Activated T-cell treated with anti-CD3 and anti-CD28 coated beads, Interleukin-2, amount 50 U/mL, for 4 hours (primary cell): ENCODE measurements around the gene DCAF15. TPM values are rescaled to one million over a fixed set of nuclear protein-coding genes. Genes with fewer than 3 reads are reported as not detected.
"Not testable (repeated sequence)": the region's sequence is repeated elsewhere in the genome, so short reads cannot be mapped to it uniquely, and the experiment has no call there.

Experiments used
- ATAC-seq, 2 donors: fragments of 200-7000 bp; cut with Tn5 transposase; one replicate each; pipeline ENCODE4 v1.10.0; 2021
- DNase-seq: peaks from one replicate; pipeline ENCODE4 v3.0.0-alpha.2; 2020
- H3K27me3 Mint-ChIP-seq: one replicate; pipeline ENCODE4 v1.8.0; 2021; ENCODE audit warnings: low read depth, mixed read lengths
- H3K36me3 Mint-ChIP-seq: one replicate; pipeline ENCODE4 v1.8.0; 2022; ENCODE audit warnings: mixed read lengths; ENCODE audit not compliant: insufficient read depth
- H3K4me1 Mint-ChIP-seq: one replicate; pipeline ENCODE4 v1.8.0; 2021; ENCODE audit warnings: low read depth, mixed read lengths
- H3K4me3 Mint-ChIP-seq: one replicate; pipeline ENCODE4 v1.8.0; 2021; ENCODE audit warnings: mild to moderate bottlenecking, moderate library complexity, mixed read lengths
- H3K9me3 Mint-ChIP-seq: one replicate; pipeline ENCODE4 v1.8.0; 2021; ENCODE audit warnings: mixed read lengths
- total RNA-seq, 3 donors: library from RNA; stranded (reverse); gene quantifications; one replicate each; pipeline ENCODE4 v1.2.1, GENCODE V29; 2021

The DCAF15 gene
- total RNA-seq, 3 donors from 2014 or later, result 65.2 to 75.4 (median 66.2) TPM

- H3K9me3 Mint-ChIP-seq, result no peaks in the 10 kb centered on the region
- no peak overlapping the region for H3K4me3 Mint-ChIP-seq
- DNase-seq (no peak), ATAC-seq (peak; percentile 88 to 89)
- H3K36me3 Mint-ChIP-seq, result peaks cover 30% of the 10 kb centered on the region
- H3K27me3 Mint-ChIP-seq, result no peaks in the 10 kb centered on the region
- no peaks in the 10 kb centered on the region for H3K4me1 Mint-ChIP-seq
Measured at GRCh38 chr19:13920940-13921747, 31.2 kb upstream of the DCAF15 start.

GRCh38 chr19:13922118-13922517 is 30.2 kb upstream of the DCAF15 start:
- not testable (repeated sequence) for H3K4me1 Mint-ChIP-seq, H3K27me3 Mint-ChIP-seq, H3K9me3 Mint-ChIP-seq, H3K4me3 Mint-ChIP-seq, DNase-seq, ATAC-seq
- peaks cover 30% of the 10 kb centered on the region for H3K36me3 Mint-ChIP-seq

GRCh38 chr19:13923194-13923987 is 28.9 kb upstream of the DCAF15 start:
- Mint-ChIP-seq H3K4me3 (no peak overlapping the region), H3K4me1 (peaks cover 7% of the 10 kb centered on the region), H3K9me3 (no peaks in the 10 kb centered on the region), H3K36me3 (peaks cover 29% of the 10 kb centered on the region), H3K27me3 (no peaks in the 10 kb centered on the region)
- ATAC-seq (no peak), DNase-seq (no peak)

- DNase-seq, result no peak
- Mint-ChIP-seq H3K27me3 (no peaks in the 10 kb centered on the region), H3K9me3 (no peaks in the 10 kb centered on the region), H3K36me3 (peaks cover 24% of the 10 kb centered on the region), H3K4me1 (peaks cover 7% of the 10 kb centered on the region), H3K4me3 (no peak overlapping the region)
- no peak for ATAC-seq
Measured at GRCh38 chr19:13926010-13926409, 26.3 kb upstream of the DCAF15 start.

GRCh38 chr19:13926715-13927114 is 25.6 kb upstream of the DCAF15 start:
- no peak overlapping the region for H3K4me3 Mint-ChIP-seq
- no peaks in the 10 kb centered on the region for H3K27me3 Mint-ChIP-seq
- peaks cover 17% of the 10 kb centered on the region for H3K36me3 Mint-ChIP-seq
- no peaks in the 10 kb centered on the region for H3K9me3 Mint-ChIP-seq
- peaks cover 7% of the 10 kb centered on the region for H3K4me1 Mint-ChIP-seq
- ATAC-seq (no peak), DNase-seq (no peak)

GRCh38 chr19:13929340-13929739 is 23.0 kb upstream of the DCAF15 start:
- H3K4me3 Mint-ChIP-seq, result no peak overlapping the region
- DNase-seq (no peak), ATAC-seq (no peak)
- H3K27me3 Mint-ChIP-seq, result peaks cover 6% of the 10 kb centered on the region
- H3K9me3 Mint-ChIP-seq, result no peaks in the 10 kb centered on the region
- peaks cover 4% of the 10 kb centered on the region for H3K36me3 Mint-ChIP-seq
- H3K4me1 Mint-ChIP-seq, result peaks cover 7% of the 10 kb centered on the region

- H3K4me3 Mint-ChIP-seq, result no peak overlapping the region
- H3K27me3 Mint-ChIP-seq, result peaks cover 9% of the 10 kb centered on the region
- ATAC-seq, result no peak
- peaks cover 7% of the 10 kb centered on the region for H3K4me1 Mint-ChIP-seq
- DNase-seq, result no peak
- H3K9me3 Mint-ChIP-seq, result no peaks in the 10 kb centered on the region
- peaks cover 4% of the 10 kb centered on the region for H3K36me3 Mint-ChIP-seq
Measured at GRCh38 chr19:13929956-13930355, 22.4 kb upstream of the DCAF15 start.

GRCh38 chr19:13930402-13930801 is 21.9 kb upstream of the DCAF15 start:
- DNase-seq, result no peak
- Mint-ChIP-seq H3K4me1 (peaks cover 7% of the 10 kb centered on the region), H3K27me3 (peaks cover 9% of the 10 kb centered on the region), H3K9me3 (no peaks in the 10 kb centered on the region), H3K4me3 (no peak overlapping the region), H3K36me3 (peaks cover 4% of the 10 kb centered on the region)
- no peak for ATAC-seq

GRCh38 chr19:13931391-13932148 is 20.7 kb upstream of the DCAF15 start:
- Mint-ChIP-seq H3K4me3 (no peak overlapping the region), H3K36me3 (peaks cover 4% of the 10 kb centered on the region), H3K9me3 (no peaks in the 10 kb centered on the region), H3K4me1 (peaks cover 5% of the 10 kb centered on the region), H3K27me3 (peaks cover 9% of the 10 kb centered on the region)
- ATAC-seq, result no peak
- no peak for DNase-seq

GRCh38 chr19:13932149-13932637 is 20.1 kb upstream of the DCAF15 start:
- DNase-seq (no peak), ATAC-seq (no peak)
- no peaks in the 10 kb centered on the region for H3K9me3 Mint-ChIP-seq
- H3K4me3 Mint-ChIP-seq, result no peak overlapping the region
- peaks cover 9% of the 10 kb centered on the region for H3K27me3 Mint-ChIP-seq
- peaks cover 4% of the 10 kb centered on the region for H3K36me3 Mint-ChIP-seq
- peaks cover 2% of the 10 kb centered on the region for H3K4me1 Mint-ChIP-seq

GRCh38 chr19:13932911-13933393 is 19.4 kb upstream of the DCAF15 start:
- no peak for DNase-seq
- no peak overlapping the region for H3K4me3 Mint-ChIP-seq
- H3K9me3 Mint-ChIP-seq, result no peaks in the 10 kb centered on the region
- peaks cover 13% of the 10 kb centered on the region for H3K27me3 Mint-ChIP-seq
- peaks cover 2% of the 10 kb centered on the region for H3K36me3 Mint-ChIP-seq
- ATAC-seq, result no peak
- H3K4me1 Mint-ChIP-seq, result no peaks in the 10 kb centered on the region

- Mint-ChIP-seq H3K9me3 (no peaks in the 10 kb centered on the region), H3K4me3 (no peak overlapping the region), H3K27me3 (peaks cover 13% of the 10 kb centered on the region), H3K4me1 (no peaks in the 10 kb centered on the region), H3K36me3 (peaks cover 2% of the 10 kb centered on the region)
- DNase-seq, result no peak
- no peak for ATAC-seq
Measured at GRCh38 chr19:13934785-13935109, 17.6 kb upstream of the DCAF15 start.

- no peaks in the 10 kb centered on the region for H3K4me1 Mint-ChIP-seq
- peaks cover 13% of the 10 kb centered on the region for H3K27me3 Mint-ChIP-seq
- H3K4me3 Mint-ChIP-seq, result no peak overlapping the region
- no peak for DNase-seq
- no peak for ATAC-seq
- no peaks in the 10 kb centered on the region for H3K36me3 Mint-ChIP-seq
- H3K9me3 Mint-ChIP-seq, result no peaks in the 10 kb centered on the region
Measured at GRCh38 chr19:13935765-13936510, 16.4 kb upstream of the DCAF15 start.
